Muscle of leg (tissue), 11 donors: ENCODE results near the gene RARA. TPM values are rescaled to one million over a fixed set of nuclear protein-coding genes. Genes with fewer than 3 reads are reported as not detected.
A peak's percentile ranks its signal among the peaks of the same experiment; 100 is the strongest.

Experiments
- DNase-seq: peaks from one replicate; pipeline ENCODE4 v3.0.0; 2013
- H3K27ac ChIP-seq: one replicate; pipeline ENCODE4 v1.5.1; 2013; ENCODE audit warnings: mild to moderate bottlenecking, low read length, control low read depth
- H3K27me3 ChIP-seq: one replicate; pipeline ENCODE4 v1.6.1; 2013; ENCODE audit warnings: low read length; ENCODE audit not compliant: control insufficient read depth, insufficient read depth
- H3K36me3 ChIP-seq: one replicate; pipeline ENCODE4 v1.6.1; 2013; ENCODE audit warnings: low read length; ENCODE audit not compliant: control insufficient read depth, insufficient read depth
- H3K4me1 ChIP-seq: one replicate; pipeline ENCODE4 v1.6.1; 2013; ENCODE audit warnings: low read length; ENCODE audit not compliant: control insufficient read depth, insufficient read depth
- H3K4me3 ChIP-seq: one replicate; pipeline ENCODE4 v1.5.1; 2013; ENCODE audit warnings: low read length, control low read depth
- H3K9me3 ChIP-seq: replicated peaks from 2 replicates; pipeline ENCODE4 v1.6.1; 2013; ENCODE audit warnings: low read depth, low read length; ENCODE audit not compliant: control insufficient read depth
- WGBS: methylation state at CpG from one replicate; pipeline ENCODE4 v1.1.5; 2013; ENCODE audit warnings: missing lambda C conversion rate; ENCODE audit not compliant: insufficient coverage; 5-methylcytosine and 5-hydroxymethylcytosine counted together
- polyA plus RNA-seq, 8 donors: library from polyadenylated mRNA; unstranded; fragments of 120-200 nt; gene quantifications; one replicate each; pipeline versions ENCODE4 v1.2.1 to v1.2.3, GENCODE V29; 2013; ENCODE audit warnings: inconsistent platforms in 1 of 8, low replicate concordance in 1 of 8; ENCODE audit not compliant: insufficient read length in 8 of 8, insufficient read depth in 1 of 8
- total RNA-seq: library from RNA; stranded (reverse); fragments of 120-200 nt; gene quantifications from one replicate; pipeline ENCODE4 v1.2.4, GENCODE V29; 2013

RARA gene
- total and polyA plus RNA-seq, 9 donors = 28.2 to 77.2 (median 62.1) TPM

DNA sequence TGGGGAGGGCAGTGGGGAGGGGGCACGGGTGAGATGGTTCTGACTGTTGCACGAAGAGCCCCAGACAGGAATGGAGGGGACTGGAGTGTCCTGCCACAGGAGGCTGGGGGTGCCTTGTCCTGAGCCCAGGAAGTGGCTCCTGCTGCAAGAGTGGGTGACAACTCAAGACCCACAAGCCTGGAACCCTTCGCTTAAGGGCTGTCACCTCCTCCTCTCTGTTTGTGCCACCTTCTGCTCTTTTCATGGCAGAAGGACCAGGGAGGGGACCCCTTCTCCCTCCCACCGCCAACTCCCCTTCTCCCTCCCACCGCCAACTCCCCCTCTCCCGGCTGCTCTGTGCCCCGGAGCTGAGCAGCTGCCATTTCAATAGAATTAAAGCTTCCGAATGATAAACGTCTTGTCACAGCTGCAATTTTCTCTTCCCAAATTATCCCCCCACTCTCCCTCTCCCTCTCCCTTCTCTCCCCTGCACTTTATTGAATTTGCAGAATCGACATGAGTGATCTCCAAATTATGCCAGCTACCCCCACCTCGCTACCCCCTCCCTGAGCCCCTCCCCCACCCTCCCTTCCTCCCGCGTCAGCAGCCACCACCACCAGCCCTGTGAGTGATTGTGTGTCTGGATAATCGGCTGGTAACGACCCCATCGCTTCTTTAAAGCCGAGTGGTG lies 41.8 kb downstream of the RARA start:
- Histone ChIP-seq H3K36me3 (peaks cover 80% of the 10 kb centered on the region), H3K9me3 (no peaks in the 10 kb centered on the region), H3K27ac (peak overlapping the region; percentile 91), H3K4me3 (no peak overlapping the region), H3K27me3 (no peaks in the 10 kb centered on the region), H3K4me1 (peaks cover 91% of the 10 kb centered on the region)
- 21% methylated on average over 9 of the region's 17 CpGs for WGBS
- DNase-seq = peak; percentile 64

DNA sequence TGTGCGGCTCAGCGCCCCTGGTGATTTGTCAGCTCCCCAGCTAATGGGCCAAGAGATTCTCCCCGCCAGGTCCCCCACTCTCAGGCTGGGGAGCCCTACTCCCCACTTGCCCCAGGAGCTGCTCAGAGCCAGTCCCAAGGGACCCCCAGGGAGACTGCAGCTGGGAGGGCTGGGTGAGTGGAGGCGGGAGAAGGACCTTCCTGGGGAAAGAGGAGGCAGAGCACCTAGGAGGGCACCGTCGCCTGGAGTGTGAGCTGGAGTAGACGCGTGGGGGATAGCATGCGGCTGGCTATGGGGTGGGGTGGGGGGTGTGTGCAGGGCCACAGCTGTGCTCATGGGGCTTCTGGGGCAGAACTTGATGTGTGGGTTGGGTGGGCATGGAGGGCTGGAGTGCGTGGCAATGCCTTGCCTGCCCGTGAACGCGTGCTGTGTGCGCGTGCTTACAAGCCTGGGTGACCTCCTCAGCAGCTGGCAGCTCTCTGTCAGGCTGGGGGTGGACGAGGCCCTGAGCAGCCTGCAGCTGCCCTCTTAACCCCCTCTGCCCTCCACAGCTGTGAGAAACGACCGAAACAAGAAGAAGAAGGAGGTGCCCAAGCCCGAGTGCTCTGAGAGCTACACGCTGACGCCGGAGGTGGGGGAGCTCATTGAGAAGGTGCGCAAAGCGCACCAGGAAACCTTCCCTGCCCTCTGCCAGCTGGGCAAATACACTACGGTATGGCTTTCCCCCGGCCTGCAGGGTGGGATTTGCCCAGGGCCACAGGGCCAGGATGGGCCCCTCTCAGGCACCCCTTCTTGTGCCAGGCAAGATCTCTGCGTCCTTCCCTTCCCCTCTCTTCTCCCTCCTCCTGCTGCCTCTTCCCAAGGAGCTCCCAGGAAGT lies 42.6 kb downstream of the RARA start:
- WGBS = 64% methylated on average over 20 of the region's 27 CpGs
- peak; percentile 69 for DNase-seq
- peaks cover 88% of the 10 kb centered on the region for H3K36me3 ChIP-seq

DNA sequence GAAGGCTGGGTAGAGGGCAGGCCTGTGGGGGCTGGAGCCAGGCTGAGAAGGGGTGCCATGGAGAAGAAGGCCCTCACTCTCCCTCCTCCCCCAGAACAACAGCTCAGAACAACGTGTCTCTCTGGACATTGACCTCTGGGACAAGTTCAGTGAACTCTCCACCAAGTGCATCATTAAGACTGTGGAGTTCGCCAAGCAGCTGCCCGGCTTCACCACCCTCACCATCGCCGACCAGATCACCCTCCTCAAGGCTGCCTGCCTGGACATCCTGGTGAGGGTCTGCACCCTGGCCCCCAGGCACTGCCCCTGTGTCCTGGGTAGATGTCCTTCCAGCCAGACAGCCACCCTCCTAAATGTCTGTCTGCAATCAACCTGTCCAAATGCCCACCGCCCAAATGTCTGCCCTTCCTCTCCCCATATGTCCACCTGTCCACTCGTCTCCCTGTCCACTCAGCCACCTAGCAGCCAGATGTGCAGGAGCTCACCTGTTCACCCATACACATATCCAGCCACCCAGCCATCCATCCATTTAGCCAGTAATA lies 43.3 kb downstream of the RARA start:
- WGBS = 58% methylated on average over 7 of the region's 7 CpGs
- H3K27me3 ChIP-seq = no peaks in the 10 kb centered on the region
- DNase-seq = no peak
- H3K4me3 ChIP-seq = no peak overlapping the region
- H3K9me3 ChIP-seq = no peaks in the 10 kb centered on the region
- peaks cover 88% of the 10 kb centered on the region for H3K4me1 ChIP-seq
- H3K36me3 ChIP-seq = peaks cover 92% of the 10 kb centered on the region
- peak overlapping the region; percentile 91 for H3K27ac ChIP-seq

More for the DNA sequence above, 42.6 kb downstream of the RARA start:
- peaks cover 90% of the 10 kb centered on the region for H3K4me1 ChIP-seq
- H3K27ac ChIP-seq = peak overlapping the region; percentile 91
- no peak overlapping the region for H3K4me3 ChIP-seq
- no peaks in the 10 kb centered on the region for H3K27me3 ChIP-seq
- H3K9me3 ChIP-seq = no peaks in the 10 kb centered on the region

DNA sequence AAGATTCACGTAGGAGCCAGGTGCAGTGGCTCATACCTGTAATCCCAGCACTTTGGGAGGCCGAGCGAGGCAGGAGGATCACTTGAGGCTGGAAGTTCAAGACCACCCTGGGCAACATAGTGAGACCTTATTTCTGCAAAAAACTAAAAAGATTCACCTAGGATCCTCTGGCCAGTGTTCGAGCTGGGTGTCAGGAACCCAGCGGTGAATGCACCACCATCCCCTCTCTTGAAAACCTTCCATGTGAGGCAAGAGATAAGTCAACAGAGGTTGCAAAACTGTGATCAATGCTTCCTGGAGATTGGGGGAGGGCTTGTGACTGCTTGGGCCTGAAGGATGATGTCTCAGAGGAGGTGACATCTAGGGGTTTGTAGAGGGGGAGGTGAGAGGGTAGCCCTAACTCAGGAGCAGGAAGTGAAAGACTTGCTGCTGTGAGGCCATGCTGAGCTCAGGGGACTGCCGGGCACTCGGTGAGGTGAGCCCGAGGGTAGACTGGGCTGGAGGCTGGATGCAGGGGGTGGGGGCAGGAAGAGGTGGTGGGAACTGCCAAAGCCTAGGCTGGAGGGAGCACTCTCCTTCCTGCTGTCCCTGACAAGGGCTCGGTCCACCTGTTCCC lies 43.9 kb downstream of the RARA start:
- H3K27me3 ChIP-seq = no peaks in the 10 kb centered on the region
- H3K9me3 ChIP-seq = no peaks in the 10 kb centered on the region
- no peak overlapping the region for H3K27ac ChIP-seq
- no peak for DNase-seq
- peaks cover 88% of the 10 kb centered on the region for H3K4me1 ChIP-seq
- no peak overlapping the region for H3K4me3 ChIP-seq
- peaks cover 93% of the 10 kb centered on the region for H3K36me3 ChIP-seq
- WGBS = 60% methylated on average over 6 of the region's 9 CpGs

DNA sequence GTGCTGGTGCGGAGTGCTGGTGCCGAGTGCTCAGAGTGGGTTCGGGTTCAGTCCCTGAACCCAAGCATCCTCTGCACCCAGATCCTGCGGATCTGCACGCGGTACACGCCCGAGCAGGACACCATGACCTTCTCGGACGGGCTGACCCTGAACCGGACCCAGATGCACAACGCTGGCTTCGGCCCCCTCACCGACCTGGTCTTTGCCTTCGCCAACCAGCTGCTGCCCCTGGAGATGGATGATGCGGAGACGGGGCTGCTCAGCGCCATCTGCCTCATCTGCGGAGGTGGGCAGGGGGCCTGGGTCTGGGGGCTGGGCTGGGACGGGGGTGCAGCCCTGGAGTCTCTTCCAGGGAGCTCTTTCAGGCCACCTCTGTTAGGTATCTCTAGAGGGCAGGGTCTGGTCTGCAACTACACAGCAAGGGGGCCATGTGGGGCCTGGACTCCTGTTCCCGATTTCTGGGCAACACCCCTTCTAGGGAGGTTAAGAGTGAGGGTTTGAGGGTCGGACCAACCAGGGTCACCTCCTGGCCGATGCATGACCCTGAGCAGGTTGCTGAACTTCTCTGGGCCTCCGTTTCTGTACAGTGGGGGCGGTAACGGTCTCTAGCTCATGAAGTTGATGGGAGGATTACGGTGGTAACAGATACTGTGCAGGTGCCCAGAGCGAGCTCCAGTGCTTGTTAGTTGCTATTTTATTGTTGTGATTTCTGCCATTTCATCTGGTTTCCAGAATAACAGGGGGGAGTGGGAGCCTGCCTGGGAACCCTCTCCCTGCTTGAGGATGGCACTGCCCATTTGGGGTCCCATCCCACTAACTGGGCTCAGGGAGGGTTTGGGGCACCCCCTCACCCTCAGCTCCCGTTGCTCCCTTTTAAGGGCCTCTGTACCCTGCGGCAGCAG lies 45.5 kb downstream of the RARA start:
- Histone ChIP-seq H3K4me3 (no peak overlapping the region), H3K27ac (peak overlapping the region; percentile 45), H3K4me1 (peaks cover 73% of the 10 kb centered on the region), H3K36me3 (peaks cover 78% of the 10 kb centered on the region), H3K9me3 (no peaks in the 10 kb centered on the region), H3K27me3 (no peaks in the 10 kb centered on the region)
- 65% methylated on average over 27 of the region's 30 CpGs for WGBS
- DNase-seq = peak; percentile 36

DNA sequence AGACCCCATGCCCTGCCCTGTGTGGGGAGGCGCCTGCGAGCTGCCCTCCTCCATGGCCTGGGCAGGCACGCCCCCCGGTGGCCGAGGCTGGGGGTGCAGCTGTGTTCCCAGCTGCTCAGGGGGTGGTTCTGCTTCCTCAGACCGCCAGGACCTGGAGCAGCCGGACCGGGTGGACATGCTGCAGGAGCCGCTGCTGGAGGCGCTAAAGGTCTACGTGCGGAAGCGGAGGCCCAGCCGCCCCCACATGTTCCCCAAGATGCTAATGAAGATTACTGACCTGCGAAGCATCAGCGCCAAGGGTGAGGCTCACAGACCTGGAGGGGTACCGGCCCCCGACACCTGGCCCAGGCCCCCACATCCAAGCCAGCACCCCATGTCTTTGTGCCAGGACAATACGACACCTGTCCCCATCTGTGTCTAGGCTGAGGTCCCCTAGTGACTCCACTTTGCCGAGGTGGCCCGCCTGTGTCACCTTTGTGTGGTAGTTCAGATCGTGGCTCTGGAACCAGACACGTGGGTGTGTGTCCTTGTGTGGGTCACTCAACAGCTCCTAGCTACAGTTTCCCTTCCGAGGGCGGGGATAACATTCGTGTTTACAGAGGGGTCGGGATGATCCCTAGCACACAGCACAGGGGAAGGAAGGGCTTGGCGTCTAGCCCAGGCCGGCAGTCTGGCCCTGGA lies 46.3 kb downstream of the RARA start:
- peaks cover 3% of the 10 kb centered on the region for H3K27me3 ChIP-seq
- H3K4me3 ChIP-seq = no peak overlapping the region
- no peaks in the 10 kb centered on the region for H3K9me3 ChIP-seq
- WGBS = 38% methylated on average over 18 of the region's 29 CpGs
- H3K4me1 ChIP-seq = peaks cover 65% of the 10 kb centered on the region
- peak; percentile 77 for DNase-seq
- peak overlapping the region; percentile 45 for H3K27ac ChIP-seq
- H3K36me3 ChIP-seq = peaks cover 70% of the 10 kb centered on the region

DNA sequence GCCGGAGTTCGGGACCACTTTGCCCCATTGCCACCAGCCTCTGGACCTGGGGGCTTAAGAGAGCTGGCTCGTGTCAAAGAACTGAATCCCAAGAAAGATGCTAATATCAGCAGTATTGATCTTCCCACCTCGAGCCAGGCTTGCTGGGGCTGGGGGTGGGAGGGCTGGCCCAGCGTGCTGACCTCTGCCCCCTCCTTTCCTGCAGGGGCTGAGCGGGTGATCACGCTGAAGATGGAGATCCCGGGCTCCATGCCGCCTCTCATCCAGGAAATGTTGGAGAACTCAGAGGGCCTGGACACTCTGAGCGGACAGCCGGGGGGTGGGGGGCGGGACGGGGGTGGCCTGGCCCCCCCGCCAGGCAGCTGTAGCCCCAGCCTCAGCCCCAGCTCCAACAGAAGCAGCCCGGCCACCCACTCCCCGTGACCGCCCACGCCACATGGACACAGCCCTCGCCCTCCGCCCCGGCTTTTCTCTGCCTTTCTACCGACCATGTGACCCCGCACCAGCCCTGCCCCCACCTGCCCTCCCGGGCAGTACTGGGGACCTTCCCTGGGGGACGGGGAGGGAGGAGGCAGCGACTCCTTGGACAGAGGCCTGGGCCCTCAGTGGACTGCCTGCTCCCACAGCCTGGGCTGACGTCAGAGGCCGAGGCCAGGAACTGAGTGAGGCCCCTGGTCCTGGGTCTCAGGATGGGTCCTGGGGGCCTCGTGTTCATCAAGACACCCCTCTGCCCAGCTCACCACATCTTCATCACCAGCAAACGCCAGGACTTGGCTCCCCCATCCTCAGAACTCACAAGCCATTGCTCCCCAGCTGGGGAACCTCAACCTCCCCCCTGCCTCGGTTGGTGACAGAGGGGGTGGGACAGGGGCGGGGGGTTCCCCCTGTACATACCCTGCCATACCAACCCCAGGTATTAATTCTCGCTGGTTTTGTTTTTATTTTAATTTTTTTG lies 47.1 kb downstream of the RARA start:
- Histone ChIP-seq H3K36me3 (peaks cover 63% of the 10 kb centered on the region), H3K27me3 (peaks cover 8% of the 10 kb centered on the region), H3K4me3 (no peak overlapping the region), H3K4me1 (peaks cover 57% of the 10 kb centered on the region), H3K9me3 (no peaks in the 10 kb centered on the region), H3K27ac (peak overlapping the region; percentile 47)
- peak; percentile 54 for DNase-seq
- 36% methylated on average over 23 of the region's 33 CpGs for whole genome bisulfite sequencing

DNA sequence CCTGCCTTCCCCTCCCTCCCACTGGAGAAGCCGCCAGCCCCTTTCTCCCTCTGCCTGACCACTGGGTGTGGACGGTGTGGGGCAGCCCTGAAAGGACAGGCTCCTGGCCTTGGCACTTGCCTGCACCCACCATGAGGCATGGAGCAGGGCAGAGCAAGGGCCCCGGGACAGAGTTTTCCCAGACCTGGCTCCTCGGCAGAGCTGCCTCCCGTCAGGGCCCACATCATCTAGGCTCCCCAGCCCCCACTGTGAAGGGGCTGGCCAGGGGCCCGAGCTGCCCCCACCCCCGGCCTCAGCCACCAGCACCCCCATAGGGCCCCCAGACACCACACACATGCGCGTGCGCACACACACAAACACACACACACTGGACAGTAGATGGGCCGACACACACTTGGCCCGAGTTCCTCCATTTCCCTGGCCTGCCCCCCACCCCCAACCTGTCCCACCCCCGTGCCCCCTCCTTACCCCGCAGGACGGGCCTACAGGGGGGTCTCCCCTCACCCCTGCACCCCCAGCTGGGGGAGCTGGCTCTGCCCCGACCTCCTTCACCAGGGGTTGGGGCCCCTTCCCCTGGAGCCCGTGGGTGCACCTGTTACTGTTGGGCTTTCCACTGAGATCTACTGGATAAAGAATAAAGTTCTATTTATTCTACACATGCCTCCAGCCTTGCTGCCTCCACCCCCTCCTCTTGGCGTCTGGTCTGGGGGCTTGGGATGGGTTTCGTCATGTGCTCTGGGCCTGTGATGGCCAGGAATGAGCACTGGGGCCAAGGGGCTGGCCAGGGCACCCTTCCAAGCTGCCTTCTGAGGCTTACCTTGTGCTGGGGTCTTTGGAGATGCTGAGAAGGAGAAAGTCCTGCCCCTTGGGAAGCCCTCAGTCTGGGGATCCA lies 48.3 kb downstream of the RARA start:
- H3K36me3 ChIP-seq = peaks cover 52% of the 10 kb centered on the region
- WGBS = 22% methylated on average over 4 of the region's 19 CpGs
- no peaks in the 10 kb centered on the region for H3K9me3 ChIP-seq
- H3K4me1 ChIP-seq = peaks cover 47% of the 10 kb centered on the region
- no peak overlapping the region for H3K4me3 ChIP-seq
- H3K27me3 ChIP-seq = peaks cover 18% of the 10 kb centered on the region
- H3K27ac ChIP-seq = peak overlapping the region; percentile 71
- DNase-seq = peak; percentile 52
